ENCODE measurements around the gene ARMH3.

ARMH3 gene

GRCh38 chr10:101826852-101827434, 229.0 kb downstream of the ARMH3 start:
- H3K4me2 ChIP-seq (ENCODE audit: low read length): no peak overlapping the region
- H4K8ac ChIP-seq (ENCODE audit: low read depth, low read length): no peak overlapping the region
- no CpG with 5 or more reads among the region's 5 CpGs for WGBS (ENCODE audit: extremely low coverage, insufficient coverage, insufficient read length)
- no peak overlapping the region for H2BK12ac ChIP-seq (ENCODE audit: low read length)
- H3K9ac ChIP-seq (ENCODE audit: low read length): no peak overlapping the region
- H3K18ac ChIP-seq (ENCODE audit: low read length): no peak overlapping the region
- H3K27me3 ChIP-seq (ENCODE audit: insufficient read depth, low read length): no peaks in the 10 kb centered on the region
- no peak overlapping the region for H3K4me3 ChIP-seq (ENCODE audit: low read depth, low read length)
- peaks cover 4% of the 10 kb centered on the region for H3K9me3 ChIP-seq (ENCODE audit: insufficient read depth, low read depth, low read length)
- no peaks in the 10 kb centered on the region for H3K79me2 ChIP-seq (ENCODE audit: control insufficient read depth, insufficient read depth, low read length, poor library complexity)
- no peak overlapping the region for H3K27ac ChIP-seq (ENCODE audit: low read depth, low read length)
- peaks cover 0 to 8% of the 10 kb centered on the region in 2 experiments for H3K36me3 ChIP-seq (ENCODE audit: control insufficient read depth in 1 of 2, insufficient read depth in 2 of 2, low read length in 2 of 2)
- no peak overlapping the region for H2AFZ ChIP-seq (ENCODE audit: insufficient read depth, low read length, poor library complexity)
- no peak overlapping the region for H3K14ac ChIP-seq (ENCODE audit: low read length)
- H2AK5ac ChIP-seq (ENCODE audit: low read length): no peak overlapping the region
- H4K91ac ChIP-seq (ENCODE audit: low read depth, low read length): no peak overlapping the region
- H3K79me1 ChIP-seq (ENCODE audit: low read length): peaks cover 2% of the 10 kb centered on the region
- no peak overlapping the region for H3K23ac ChIP-seq (ENCODE audit: low read length)
- no peak overlapping the region for H3K4ac ChIP-seq (ENCODE audit: low read depth, low read length)
- peaks cover 14% of the 10 kb centered on the region in 2 experiments for H3K4me1 ChIP-seq (ENCODE audit: control insufficient read depth in 1 of 2, insufficient read depth in 2 of 2, low read length in 2 of 2)
- no peak overlapping the region for H4K12ac ChIP-seq (ENCODE audit: low read depth, low read length)
- no peak overlapping the region for H2BK5ac ChIP-seq (ENCODE audit: low read depth, low read length, poor library complexity)
- DNase-seq: no peak
- H2BK120ac ChIP-seq (ENCODE audit: insufficient read depth, low read length, poor library complexity): no peak overlapping the region

GRCh38 chr10:101824736-101825135, 231.2 kb downstream of the ARMH3 start:
- Histone ChIP-seq H3K14ac (ENCODE audit: low read length) (no peak overlapping the region), H3K36me3 (ENCODE audit: control insufficient read depth in 1 of 2, insufficient read depth in 2 of 2, low read length in 2 of 2) (peaks cover 0 to 8% of the 10 kb centered on the region in 2 experiments), H3K9me3 (ENCODE audit: insufficient read depth, low read depth, low read length) (no peaks in the 10 kb centered on the region), H3K4me1 (ENCODE audit: control insufficient read depth in 1 of 2, insufficient read depth in 2 of 2, low read length in 2 of 2) (peaks cover under 1 to 5% of the 10 kb centered on the region in 2 experiments), H3K23ac (ENCODE audit: low read length) (no peak overlapping the region), H3K79me1 (ENCODE audit: low read length) (no peaks in the 10 kb centered on the region), H3K9ac (ENCODE audit: low read length) (no peak overlapping the region), H2AK5ac (ENCODE audit: low read length) (no peak overlapping the region), H3K27me3 (ENCODE audit: insufficient read depth, low read length) (no peaks in the 10 kb centered on the region), H2AFZ (ENCODE audit: insufficient read depth, low read length, poor library complexity) (no peak overlapping the region), H3K18ac (ENCODE audit: low read length) (no peak overlapping the region), H3K27ac (ENCODE audit: low read depth, low read length) (no peak overlapping the region), H4K8ac (ENCODE audit: low read depth, low read length) (no peak overlapping the region), H3K4me3 (ENCODE audit: low read depth, low read length) (no peak overlapping the region), H3K4ac (ENCODE audit: low read depth, low read length) (no peak overlapping the region), H4K91ac (ENCODE audit: low read depth, low read length) (no peak overlapping the region), H4K12ac (ENCODE audit: low read depth, low read length) (no peak overlapping the region), H2BK120ac (ENCODE audit: insufficient read depth, low read length, poor library complexity) (no peak overlapping the region), H2BK5ac (ENCODE audit: low read depth, low read length, poor library complexity) (no peak overlapping the region), H3K79me2 (ENCODE audit: control insufficient read depth, insufficient read depth, low read length, poor library complexity) (no peaks in the 10 kb centered on the region), H2BK12ac (ENCODE audit: low read length) (no peak overlapping the region), H3K4me2 (ENCODE audit: low read length) (no peak overlapping the region)
- no peak for DNase-seq
- no CpG with 5 or more reads among the region's 2 CpGs for WGBS (ENCODE audit: extremely low coverage, insufficient coverage, insufficient read length)

GRCh38 chr10:101818872-101819633, 236.9 kb downstream of the ARMH3 start:
- Histone ChIP-seq H3K4me2 (ENCODE audit: low read length) (peak overlapping the region; percentile 59), H3K23ac (ENCODE audit: low read length) (no peak overlapping the region), H4K91ac (ENCODE audit: low read depth, low read length) (peak overlapping the region; percentile 33), H2BK12ac (ENCODE audit: low read length) (no peak overlapping the region), H2BK120ac (ENCODE audit: insufficient read depth, low read length, poor library complexity) (no peak overlapping the region), H2AK5ac (ENCODE audit: low read length) (no peak overlapping the region), H3K27ac (ENCODE audit: low read depth, low read length) (peak overlapping the region; percentile 13), H3K4me1 (ENCODE audit: control insufficient read depth in 1 of 2, insufficient read depth in 2 of 2, low read length in 2 of 2) (peaks cover 5 to 7% of the 10 kb centered on the region in 2 experiments), H3K36me3 (ENCODE audit: control insufficient read depth in 1 of 2, insufficient read depth in 2 of 2, low read length in 2 of 2) (no peaks in the 10 kb centered on the region), H3K9me3 (ENCODE audit: insufficient read depth, low read depth, low read length) (no peaks in the 10 kb centered on the region), H3K4me3 (ENCODE audit: low read depth, low read length) (peak overlapping the region; percentile 13), H4K8ac (ENCODE audit: low read depth, low read length) (peak overlapping the region; percentile 77), H3K4ac (ENCODE audit: low read depth, low read length) (peak overlapping the region; percentile 8), H3K79me2 (ENCODE audit: control insufficient read depth, insufficient read depth, low read length, poor library complexity) (peaks cover 21% of the 10 kb centered on the region), H3K9ac (ENCODE audit: low read length) (no peak overlapping the region), H3K18ac (ENCODE audit: low read length) (peak overlapping the region; percentile 11), H4K12ac (ENCODE audit: low read depth, low read length) (no peak overlapping the region), H2BK5ac (ENCODE audit: low read depth, low read length, poor library complexity) (no peak overlapping the region), H3K27me3 (ENCODE audit: insufficient read depth, low read length) (no peaks in the 10 kb centered on the region), H3K79me1 (ENCODE audit: low read length) (peaks cover 14% of the 10 kb centered on the region), H3K14ac (ENCODE audit: low read length) (peak overlapping the region; percentile 61), H2AFZ (ENCODE audit: insufficient read depth, low read length, poor library complexity) (peak overlapping the region; percentile 90)
- DNase-seq: no peak
- WGBS (ENCODE audit: extremely low coverage, insufficient coverage, insufficient read length): no CpG with 5 or more reads among the region's 14 CpGs

GRCh38 chr10:101818119-101818871, 237.7 kb downstream of the ARMH3 start, which contains the start of gene OGA:
Gene OGA (minus strand): TSS chr10:101818444. CDS start chr10:101818022, 422 bp downstream.
- H3K14ac ChIP-seq (ENCODE audit: low read length): peak within 1 kb of the TSS; percentile 88
- peak within 1 kb of the TSS; percentile 90 for H2AFZ ChIP-seq (ENCODE audit: insufficient read depth, low read length, poor library complexity)
- H3K4me3 ChIP-seq (ENCODE audit: low read depth, low read length): peak within 1 kb of the TSS; percentile 95
- no peaks in the 10 kb centered on the region for H3K36me3 ChIP-seq (ENCODE audit: control insufficient read depth in 1 of 2, insufficient read depth in 2 of 2, low read length in 2 of 2)
- H2AK5ac ChIP-seq (ENCODE audit: low read length): peak within 1 kb of the TSS; percentile 94
- peak within 1 kb of the TSS; percentile 45 for H4K12ac ChIP-seq (ENCODE audit: low read depth, low read length)
- H3K23ac ChIP-seq (ENCODE audit: low read length): no peak within 1 kb of the TSS
- H4K91ac ChIP-seq (ENCODE audit: low read depth, low read length): peak within 1 kb of the TSS; percentile 79
- peak within 1 kb of the TSS; percentile 93 for H3K18ac ChIP-seq (ENCODE audit: low read length)
- WGBS (ENCODE audit: extremely low coverage, insufficient coverage, insufficient read length): no CpG with 5 or more reads among the region's 47 CpGs
- H3K4ac ChIP-seq (ENCODE audit: low read depth, low read length): peak within 1 kb of the TSS; percentile 99
- no peaks in the 10 kb centered on the region for H3K27me3 ChIP-seq (ENCODE audit: insufficient read depth, low read length)
- H4K8ac ChIP-seq (ENCODE audit: low read depth, low read length): peak within 1 kb of the TSS; percentile 82
- H2BK120ac ChIP-seq (ENCODE audit: insufficient read depth, low read length, poor library complexity): peak within 1 kb of the TSS; percentile 74
- H2BK5ac ChIP-seq (ENCODE audit: low read depth, low read length, poor library complexity): peak within 1 kb of the TSS; percentile 90
- no peaks in the 10 kb centered on the region for H3K9me3 ChIP-seq (ENCODE audit: insufficient read depth, low read depth, low read length)
- peak within 1 kb of the TSS; percentile 84 for H3K27ac ChIP-seq (ENCODE audit: low read depth, low read length)
- H3K4me1 ChIP-seq (ENCODE audit: control insufficient read depth in 1 of 2, insufficient read depth in 2 of 2, low read length in 2 of 2): peaks cover 5 to 7% of the 10 kb centered on the region in 2 experiments
- peak within 1 kb of the TSS; percentile 98 for H3K9ac ChIP-seq (ENCODE audit: low read length)
- peaks cover 14% of the 10 kb centered on the region for H3K79me1 ChIP-seq (ENCODE audit: low read length)
- peak within 1 kb of the TSS; percentile 77 for H3K4me2 ChIP-seq (ENCODE audit: low read length)
- DNase-seq: peak; percentile 98
- H3K79me2 ChIP-seq (ENCODE audit: control insufficient read depth, insufficient read depth, low read length, poor library complexity): peaks cover 21% of the 10 kb centered on the region
- H2BK12ac ChIP-seq (ENCODE audit: low read length): no peak within 1 kb of the TSS

All from trophoblast cell (in vitro differentiated cells and primary cell).